Measurements from ENCODE around the gene KIZ. TPM values are rescaled to one million over a fixed set of nuclear protein-coding genes. Genes with fewer than 3 reads are reported as not detected.

KIZ gene
- total RNA-seq, 1 experiment from 2014 or later = 31.8 TPM

GRCh38 chr20:21232546-21233280, 106.8 kb downstream of the KIZ start:
- no peaks in the 10 kb centered on the region for H3K9me3 Mint-ChIP-seq (ENCODE audit: unreplicated experiment)
- intact Hi-C loops (cut with micrococcal nuclease; ENCODE audit: unreplicated experiment) = no loop called here

GRCh38 chr20:21234324-21234723, 108.4 kb downstream of the KIZ start:
- no peaks in the 10 kb centered on the region for H3K4me1 ChIP-seq
- no TSS peak for BruUV-seq (replicated peaks)
- CTCF ChIA-PET = interaction anchor here (0.8 to 3.0 kb wide), 3 partner anchors 271 to 397 kb away, joined by 4 to 34 read pairs (median 7); no protein-coding TSS in a partner anchor
- Mint-ChIP-seq H3K27me3 (ENCODE audit: insufficient read depth, unreplicated experiment) (no peaks in the 10 kb centered on the region), H3K36me3 (ENCODE audit: insufficient read depth, unreplicated experiment) (no peaks in the 10 kb centered on the region), H3K9me3 (ENCODE audit: unreplicated experiment) (no peaks in the 10 kb centered on the region), H3K27ac (ENCODE audit: unreplicated experiment) (no peak overlapping the region), H3K4me3 (ENCODE audit: unreplicated experiment) (no peak overlapping the region), H3K4me1 (ENCODE audit: low read depth, unreplicated experiment) (no peaks in the 10 kb centered on the region)
- no peak for DNase-seq
- TF ChIP-seq CTCF (IDR thresholded peaks at IDR 0.05; ENCODE audit: insufficient read depth in 1 of 2, low read depth in 1 of 2, low read length in 1 of 2, severe bottlenecking in 1 of 2, unreplicated experiment in 1 of 2) = no peak
- no peaks in the 10 kb centered on the region for H3K27me3 ChIP-seq (replicated peaks; ENCODE audit: control insufficient read depth, insufficient read depth, low read length)
- no peaks in the 10 kb centered on the region; the same call in 1 of the 2 replicates for H3K36me3 ChIP-seq (ENCODE audit: control insufficient read depth, insufficient read depth, low read length)
- POLR2A ChIA-PET = no interaction called here
- no peak overlapping the region for H3K4me3 ChIP-seq (ENCODE audit: low read depth, low read length)
- no peaks in the 10 kb centered on the region for H3K9me3 ChIP-seq
- intact Hi-C loops (cut with micrococcal nuclease; ENCODE audit: unreplicated experiment) = loop anchor here (2.0 kb wide), 1 partner anchor 370 kb away; no protein-coding TSS in a partner anchor

More at GRCh38 chr20:21232546-21233280, 106.8 kb downstream of the KIZ start:
- no peaks in the 10 kb centered on the region; the same call in 1 of the 2 replicates for H3K36me3 ChIP-seq (ENCODE audit: control insufficient read depth, insufficient read depth, low read length)
- no peak for TF ChIP-seq CTCF (IDR thresholded peaks at IDR 0.05; ENCODE audit: insufficient read depth in 1 of 2, low read depth in 1 of 2, low read length in 1 of 2, severe bottlenecking in 1 of 2, unreplicated experiment in 1 of 2)
- ChIA-PET CTCF (no interaction called here), POLR2A (no interaction called here)
- Mint-ChIP-seq H3K4me3 (ENCODE audit: unreplicated experiment) (no peak overlapping the region), H3K27ac (ENCODE audit: unreplicated experiment) (no peak overlapping the region), H3K36me3 (ENCODE audit: insufficient read depth, unreplicated experiment) (no peaks in the 10 kb centered on the region), H3K4me1 (ENCODE audit: low read depth, unreplicated experiment) (no peaks in the 10 kb centered on the region), H3K27me3 (ENCODE audit: insufficient read depth, unreplicated experiment) (no peaks in the 10 kb centered on the region)
- no peak for DNase-seq
- H3K4me1 ChIP-seq = no peaks in the 10 kb centered on the region
- no peak overlapping the region for H3K4me3 ChIP-seq (ENCODE audit: low read depth, low read length)
- H3K27me3 ChIP-seq (replicated peaks; ENCODE audit: control insufficient read depth, insufficient read depth, low read length) = no peaks in the 10 kb centered on the region
- H3K9me3 ChIP-seq = no peaks in the 10 kb centered on the region
- BruUV-seq (replicated peaks) = no TSS peak

GRCh38 chr20:21234806-21235483, 109.1 kb downstream of the KIZ start:
- CTCF ChIA-PET = interaction anchor here (0.6 to 3.0 kb wide), 7 partner anchors 9 to 398 kb away, joined by 3 to 34 read pairs (median 4); no protein-coding TSS in a partner anchor
- TF ChIP-seq CTCF (IDR thresholded peaks at IDR 0.05; ENCODE audit: insufficient read depth in 1 of 2, low read depth in 1 of 2, low read length in 1 of 2, severe bottlenecking in 1 of 2, unreplicated experiment in 1 of 2) = no peak
- Histone ChIP-seq H3K4me3 (ENCODE audit: low read depth, low read length) (no peak overlapping the region), H3K27me3 (replicated peaks; ENCODE audit: control insufficient read depth, insufficient read depth, low read length) (no peaks in the 10 kb centered on the region), H3K36me3 (ENCODE audit: control insufficient read depth, insufficient read depth, low read length) (no peaks in the 10 kb centered on the region; the same call in 1 of the 2 replicates), H3K9me3 (no peaks in the 10 kb centered on the region), H3K4me1 (no peaks in the 10 kb centered on the region)
- no peaks in the 10 kb centered on the region for H3K4me1 Mint-ChIP-seq (ENCODE audit: low read depth, unreplicated experiment)
- H3K9me3 Mint-ChIP-seq (ENCODE audit: unreplicated experiment) = no peaks in the 10 kb centered on the region
- POLR2A ChIA-PET = no interaction called here
- BruUV-seq (replicated peaks) = no TSS peak
- no peaks in the 10 kb centered on the region for H3K36me3 Mint-ChIP-seq (ENCODE audit: insufficient read depth, unreplicated experiment)
- DNase-seq = no peak
- no peak overlapping the region for H3K4me3 Mint-ChIP-seq (ENCODE audit: unreplicated experiment)
- H3K27ac Mint-ChIP-seq (ENCODE audit: unreplicated experiment) = no peak overlapping the region
- H3K27me3 Mint-ChIP-seq (ENCODE audit: insufficient read depth, unreplicated experiment) = no peaks in the 10 kb centered on the region
- intact Hi-C loops (cut with micrococcal nuclease; ENCODE audit: unreplicated experiment) = loop anchor here (1.0 to 2.0 kb wide), 2 partner anchors 370 to 398 kb away; no protein-coding TSS in a partner anchor

Data from Caco-2 (cell line).